ENCODE data around the gene MLXIP.

MLXIP gene

DNA sequence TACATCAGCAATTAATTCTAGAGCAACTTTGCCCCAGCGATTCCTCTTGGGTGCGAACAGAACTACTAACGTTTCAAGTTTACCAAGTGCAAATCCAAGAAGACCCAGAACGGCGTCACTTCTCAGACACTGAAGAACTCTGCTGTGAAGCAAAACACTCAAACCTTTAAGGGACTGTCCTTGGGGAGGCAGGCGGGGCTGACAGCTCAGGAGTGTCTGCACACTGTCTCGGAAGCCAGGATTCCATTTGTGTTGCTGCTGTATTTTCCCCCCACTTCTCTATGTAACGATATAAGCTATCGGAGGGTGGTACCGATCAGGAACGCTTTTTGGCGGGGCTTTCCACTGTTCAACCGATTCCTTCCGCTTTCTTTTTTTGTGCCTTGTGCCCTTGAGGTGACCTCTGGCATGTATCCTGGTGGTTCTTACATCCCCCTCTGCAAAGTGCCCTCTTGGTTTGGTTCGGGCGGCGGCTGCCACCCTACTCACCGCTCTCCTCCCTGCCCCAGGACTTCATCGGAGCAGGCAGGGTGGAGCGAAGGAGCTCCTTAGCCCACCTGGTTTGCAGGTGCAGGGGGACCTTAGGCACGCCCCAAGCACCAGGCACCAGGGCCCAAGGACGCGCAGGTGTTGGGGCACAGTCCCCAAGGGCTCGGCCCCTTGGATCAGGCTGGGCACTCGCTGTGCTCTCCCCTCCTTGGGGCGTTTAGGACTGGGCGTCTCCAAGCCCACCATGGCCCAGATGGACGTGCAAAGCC lies 19.2 kb upstream of the MLXIP start:
- DNase-seq (ENCODE audit: low read depth): no peak
- H3K4me3 ChIP-seq (ENCODE audit: control insufficient read depth, low read depth, low read length): no peak overlapping the region
- TF ChIP-seq, protein P1, sequence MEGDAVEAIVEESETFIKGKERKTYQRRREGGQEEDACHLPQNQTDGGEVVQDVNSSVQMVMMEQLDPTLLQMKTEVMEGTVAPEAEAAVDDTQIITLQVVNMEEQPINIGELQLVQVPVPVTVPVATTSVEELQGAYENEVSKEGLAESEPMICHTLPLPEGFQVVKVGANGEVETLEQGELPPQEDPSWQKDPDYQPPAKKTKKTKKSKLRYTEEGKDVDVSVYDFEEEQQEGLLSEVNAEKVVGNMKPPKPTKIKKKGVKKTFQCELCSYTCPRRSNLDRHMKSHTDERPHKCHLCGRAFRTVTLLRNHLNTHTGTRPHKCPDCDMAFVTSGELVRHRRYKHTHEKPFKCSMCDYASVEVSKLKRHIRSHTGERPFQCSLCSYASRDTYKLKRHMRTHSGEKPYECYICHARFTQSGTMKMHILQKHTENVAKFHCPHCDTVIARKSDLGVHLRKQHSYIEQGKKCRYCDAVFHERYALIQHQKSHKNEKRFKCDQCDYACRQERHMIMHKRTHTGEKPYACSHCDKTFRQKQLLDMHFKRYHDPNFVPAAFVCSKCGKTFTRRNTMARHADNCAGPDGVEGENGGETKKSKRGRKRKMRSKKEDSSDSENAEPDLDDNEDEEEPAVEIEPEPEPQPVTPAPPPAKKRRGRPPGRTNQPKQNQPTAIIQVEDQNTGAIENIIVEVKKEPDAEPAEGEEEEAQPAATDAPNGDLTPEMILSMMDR (conservative IDR thresholded peaks at IDR 0.05; ENCODE audit: control insufficient read depth, insufficient read depth, low read depth, low read length): no peak

DNA sequence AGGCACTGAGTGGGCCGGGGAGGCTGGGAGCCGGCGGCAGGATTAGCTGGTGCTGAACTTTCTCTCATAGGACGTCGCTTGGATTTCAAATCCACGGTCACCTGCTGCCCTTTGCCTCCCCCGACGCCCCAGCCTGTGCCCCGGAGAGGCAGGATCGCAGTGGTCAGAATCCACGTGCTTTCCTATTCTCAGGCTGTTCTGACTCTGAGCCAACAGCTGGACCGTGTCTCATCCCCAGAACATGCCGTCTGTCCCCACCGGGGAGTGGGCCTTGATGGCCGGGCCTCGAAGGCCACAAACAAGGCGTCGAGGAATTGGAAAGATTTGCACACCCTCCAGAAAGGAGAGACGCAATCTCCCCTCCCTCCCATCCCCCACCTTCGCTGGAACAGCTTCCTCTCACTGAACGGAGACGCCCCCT lies 18.5 kb upstream of the MLXIP start:
- TF ChIP-seq, protein P1 (conservative IDR thresholded peaks at IDR 0.05; ENCODE audit: control insufficient read depth, insufficient read depth, low read depth, low read length): no peak
- DNase-seq (ENCODE audit: low read depth): no peak
- H3K4me3 ChIP-seq (ENCODE audit: control insufficient read depth, low read depth, low read length): no peak overlapping the region

DNA sequence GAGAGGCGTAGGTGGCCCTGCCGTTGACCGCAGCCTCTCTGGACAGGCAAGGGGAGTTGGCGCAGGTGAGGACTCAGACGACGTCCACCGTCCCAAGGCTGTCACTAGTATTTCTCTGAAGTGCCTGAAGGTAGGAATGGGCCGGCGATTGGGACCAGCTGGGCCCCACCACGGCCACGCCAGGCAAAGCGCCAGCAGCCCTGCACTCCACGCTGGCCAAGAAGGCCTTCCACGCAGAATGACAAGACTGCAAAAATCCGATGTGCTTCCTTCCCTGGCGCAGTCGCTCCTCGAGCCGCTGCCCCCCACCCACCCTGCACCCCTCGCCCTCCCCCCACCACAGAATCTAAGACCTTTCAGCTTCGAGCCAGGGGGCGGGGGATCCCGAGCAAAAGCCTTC lies 17.3 kb upstream of the MLXIP start:
- DNase-seq (ENCODE audit: low read depth): no peak
- no peak overlapping the region for H3K4me3 ChIP-seq (ENCODE audit: control insufficient read depth, low read depth, low read length)
- TF ChIP-seq, protein P1 (conservative IDR thresholded peaks at IDR 0.05; ENCODE audit: control insufficient read depth, insufficient read depth, low read depth, low read length): no peak

DNA sequence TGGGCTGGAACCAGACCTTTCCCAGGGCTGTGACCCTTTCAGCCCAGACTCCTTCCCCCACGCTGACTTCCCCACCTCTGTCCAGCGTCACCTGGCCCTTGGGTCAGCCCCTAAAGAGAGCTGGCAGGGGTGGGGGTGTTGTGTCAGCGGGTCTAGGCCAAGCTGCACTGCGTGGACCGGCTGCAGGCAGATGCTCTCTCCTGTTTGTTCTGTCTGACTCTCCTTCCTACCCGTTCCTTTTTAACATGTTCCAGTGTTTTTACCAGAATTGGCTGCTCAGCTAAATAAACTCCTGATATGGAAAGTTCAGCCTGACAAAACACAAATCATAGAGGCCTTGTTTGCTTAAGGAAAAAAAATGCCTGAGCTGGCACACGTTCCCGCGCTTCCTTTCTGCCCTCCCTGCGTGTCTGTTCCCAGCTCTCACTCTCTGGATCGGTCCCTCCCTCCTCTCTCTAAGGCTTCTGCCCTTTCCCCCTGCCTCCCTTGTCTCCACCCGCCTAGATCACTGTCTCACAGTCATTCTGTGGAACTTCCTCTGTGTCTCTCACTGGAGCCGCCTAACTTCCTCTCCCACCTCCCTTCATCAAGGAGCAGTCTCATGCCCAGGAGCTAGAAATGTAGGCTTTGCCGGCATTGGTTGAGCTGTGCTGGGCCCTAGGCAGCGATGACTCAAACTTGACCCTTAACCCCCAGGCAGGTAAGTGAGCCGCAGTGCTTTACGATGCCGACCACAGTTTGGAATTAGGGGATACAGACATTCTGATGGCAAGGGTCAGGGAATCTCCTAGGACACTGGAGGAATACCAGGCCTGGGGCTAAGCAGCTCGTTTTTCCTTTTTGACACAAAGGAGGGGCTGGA lies 15.5 kb upstream of the MLXIP start:
- H3K4me3 ChIP-seq (ENCODE audit: control insufficient read depth, low read depth, low read length): no peak overlapping the region
- TF ChIP-seq, protein P1 (conservative IDR thresholded peaks at IDR 0.05; ENCODE audit: control insufficient read depth, insufficient read depth, low read depth, low read length): no peak
- DNase-seq (ENCODE audit: low read depth): peak; percentile 75

DNA sequence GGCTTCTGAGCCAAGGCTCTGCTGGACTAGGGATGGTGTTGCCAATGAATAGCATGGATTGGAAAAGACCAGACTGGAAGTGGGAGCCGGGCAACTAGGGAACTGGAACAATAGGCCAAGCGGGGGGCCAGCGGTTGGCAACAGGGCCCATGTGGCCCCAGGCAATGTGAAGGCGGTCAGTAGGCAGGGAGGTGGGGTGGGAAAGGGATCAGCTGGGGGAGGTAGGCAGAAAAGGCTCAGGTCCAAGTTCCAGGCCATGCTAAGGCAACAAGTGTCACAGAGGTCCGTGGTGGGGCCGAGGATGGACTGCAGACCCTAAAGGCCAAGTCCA lies 14.9 kb upstream of the MLXIP start:
- TF ChIP-seq, protein P1 (conservative IDR thresholded peaks at IDR 0.05; ENCODE audit: control insufficient read depth, insufficient read depth, low read depth, low read length): no peak
- H3K4me3 ChIP-seq (ENCODE audit: control insufficient read depth, low read depth, low read length): no peak overlapping the region
- DNase-seq (ENCODE audit: low read depth): no peak

DNA sequence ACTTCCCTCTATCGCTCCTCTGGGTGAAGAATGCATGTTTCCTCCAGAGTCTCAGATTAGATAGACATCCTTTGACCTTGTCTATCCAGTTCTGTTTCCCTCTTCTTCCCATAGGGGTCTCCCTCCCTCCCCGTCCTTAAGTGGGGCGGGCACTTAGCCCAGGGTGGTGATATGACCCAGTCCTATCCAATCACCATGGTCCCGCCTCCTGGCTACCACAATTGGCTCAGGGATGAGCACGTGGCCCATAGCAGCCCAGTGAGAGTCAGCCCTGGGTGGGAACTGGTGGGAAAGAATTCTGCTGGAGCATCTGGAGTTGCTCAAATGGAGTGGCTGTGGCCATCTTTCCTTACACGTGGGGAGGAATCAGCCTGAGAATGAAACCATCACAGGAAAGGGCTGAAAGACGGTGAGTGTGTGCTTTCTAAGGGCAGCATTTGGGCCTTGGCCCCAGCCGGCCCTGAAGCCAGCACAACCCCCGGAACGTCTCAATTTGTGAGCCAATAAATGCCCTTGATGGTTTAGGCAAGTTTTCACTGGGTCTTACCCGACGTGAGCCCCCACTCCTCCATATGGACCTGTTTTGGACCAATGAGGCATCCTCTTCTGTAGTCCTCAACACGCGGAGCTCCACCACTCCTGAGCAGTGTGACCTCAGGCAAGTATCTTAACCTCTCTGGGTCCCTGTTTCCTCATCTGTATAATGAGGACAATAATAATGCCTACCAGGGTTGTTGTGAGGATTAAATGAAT lies 14.4 kb upstream of the MLXIP start:
- peak overlapping the region; percentile 18 for H3K4me3 ChIP-seq (ENCODE audit: control insufficient read depth, low read depth, low read length)
- TF ChIP-seq, protein P1 (conservative IDR thresholded peaks at IDR 0.05; ENCODE audit: control insufficient read depth, insufficient read depth, low read depth, low read length): peak; percentile 57
- DNase-seq (ENCODE audit: low read depth): peak; percentile 98

Data from fibroblast of mammary gland (primary cell).